ENCODE measurements around the gene TBC1D14.
A peak's percentile ranks its signal among the peaks of the same experiment; 100 is the strongest.

TBC1D14 gene

DNA sequence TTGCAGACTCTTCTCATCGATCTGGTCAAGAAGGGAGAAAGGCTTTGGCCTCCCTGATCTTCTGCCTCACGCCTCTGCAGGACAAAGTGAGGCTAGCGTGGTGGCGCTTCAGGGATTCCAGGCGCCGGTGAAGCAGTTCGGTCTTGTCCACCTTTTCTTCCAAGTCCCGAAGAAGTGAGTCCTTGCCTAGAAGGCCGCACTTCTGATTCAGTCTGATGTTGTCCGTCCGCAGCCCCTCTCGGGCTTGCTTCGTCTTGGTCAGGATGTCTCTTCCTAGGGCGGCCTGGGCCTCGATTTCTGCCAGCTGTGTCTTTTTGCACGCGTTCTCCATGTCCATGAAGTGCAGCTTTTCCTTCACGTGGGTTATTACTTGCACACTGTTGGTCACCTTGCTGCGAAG is 131.6 kb downstream of the TBC1D14 start:
- TF ChIP-seq, protein P1, sequence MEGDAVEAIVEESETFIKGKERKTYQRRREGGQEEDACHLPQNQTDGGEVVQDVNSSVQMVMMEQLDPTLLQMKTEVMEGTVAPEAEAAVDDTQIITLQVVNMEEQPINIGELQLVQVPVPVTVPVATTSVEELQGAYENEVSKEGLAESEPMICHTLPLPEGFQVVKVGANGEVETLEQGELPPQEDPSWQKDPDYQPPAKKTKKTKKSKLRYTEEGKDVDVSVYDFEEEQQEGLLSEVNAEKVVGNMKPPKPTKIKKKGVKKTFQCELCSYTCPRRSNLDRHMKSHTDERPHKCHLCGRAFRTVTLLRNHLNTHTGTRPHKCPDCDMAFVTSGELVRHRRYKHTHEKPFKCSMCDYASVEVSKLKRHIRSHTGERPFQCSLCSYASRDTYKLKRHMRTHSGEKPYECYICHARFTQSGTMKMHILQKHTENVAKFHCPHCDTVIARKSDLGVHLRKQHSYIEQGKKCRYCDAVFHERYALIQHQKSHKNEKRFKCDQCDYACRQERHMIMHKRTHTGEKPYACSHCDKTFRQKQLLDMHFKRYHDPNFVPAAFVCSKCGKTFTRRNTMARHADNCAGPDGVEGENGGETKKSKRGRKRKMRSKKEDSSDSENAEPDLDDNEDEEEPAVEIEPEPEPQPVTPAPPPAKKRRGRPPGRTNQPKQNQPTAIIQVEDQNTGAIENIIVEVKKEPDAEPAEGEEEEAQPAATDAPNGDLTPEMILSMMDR (conservative IDR thresholded peaks at IDR 0.05) = no peak
- H3K27ac ChIP-seq = peak overlapping the region; percentile 46; the same call in 1 of the 2 replicates

DNA sequence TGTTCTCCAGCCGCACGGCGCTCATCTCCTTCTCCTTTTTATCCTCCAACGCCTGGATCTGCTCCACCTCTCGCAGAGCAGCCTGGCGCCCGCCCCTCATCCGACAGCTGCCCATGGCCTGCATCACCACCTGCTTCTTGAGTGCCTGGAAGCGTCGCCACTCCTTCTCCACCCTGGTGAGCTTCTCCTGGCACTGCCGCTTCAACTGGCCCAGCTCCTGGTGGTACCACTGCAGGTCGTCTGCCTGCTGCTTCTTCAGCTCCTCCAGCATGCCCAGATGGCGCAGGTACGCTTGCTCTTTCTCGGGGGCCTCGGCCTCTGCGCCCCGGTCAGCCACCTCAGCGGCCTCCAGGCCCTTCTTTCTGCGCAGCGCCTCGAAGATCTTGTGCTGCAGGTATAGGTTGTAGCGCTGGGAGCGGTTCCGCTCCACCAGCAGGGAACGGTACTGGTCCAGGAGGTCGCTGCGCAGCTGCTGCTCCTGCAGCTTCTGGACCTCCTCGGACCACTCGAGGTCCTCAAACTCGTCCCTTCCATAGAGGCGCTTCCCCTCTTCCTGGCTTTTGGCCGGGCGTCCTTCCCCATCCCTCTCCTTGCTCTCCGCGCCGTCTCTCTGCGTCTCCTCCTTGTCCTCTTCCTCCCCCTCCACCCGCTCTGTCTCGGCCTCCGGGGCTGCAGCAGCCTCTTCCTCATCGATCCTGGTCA is 132.3 kb downstream of the TBC1D14 start:
- TF ChIP-seq, protein P1 (conservative IDR thresholded peaks at IDR 0.05) = no peak
- peak overlapping the region; percentile 46 for H3K27ac ChIP-seq

- H3K27ac ChIP-seq = peak overlapping the region; percentile 88
- TF ChIP-seq, protein P1 (conservative IDR thresholded peaks at IDR 0.05) = peak; percentile 88
These were observed 133.1 kb downstream of the TBC1D14 start for GRCh38 chr4:7042503-7043283.

DNA sequence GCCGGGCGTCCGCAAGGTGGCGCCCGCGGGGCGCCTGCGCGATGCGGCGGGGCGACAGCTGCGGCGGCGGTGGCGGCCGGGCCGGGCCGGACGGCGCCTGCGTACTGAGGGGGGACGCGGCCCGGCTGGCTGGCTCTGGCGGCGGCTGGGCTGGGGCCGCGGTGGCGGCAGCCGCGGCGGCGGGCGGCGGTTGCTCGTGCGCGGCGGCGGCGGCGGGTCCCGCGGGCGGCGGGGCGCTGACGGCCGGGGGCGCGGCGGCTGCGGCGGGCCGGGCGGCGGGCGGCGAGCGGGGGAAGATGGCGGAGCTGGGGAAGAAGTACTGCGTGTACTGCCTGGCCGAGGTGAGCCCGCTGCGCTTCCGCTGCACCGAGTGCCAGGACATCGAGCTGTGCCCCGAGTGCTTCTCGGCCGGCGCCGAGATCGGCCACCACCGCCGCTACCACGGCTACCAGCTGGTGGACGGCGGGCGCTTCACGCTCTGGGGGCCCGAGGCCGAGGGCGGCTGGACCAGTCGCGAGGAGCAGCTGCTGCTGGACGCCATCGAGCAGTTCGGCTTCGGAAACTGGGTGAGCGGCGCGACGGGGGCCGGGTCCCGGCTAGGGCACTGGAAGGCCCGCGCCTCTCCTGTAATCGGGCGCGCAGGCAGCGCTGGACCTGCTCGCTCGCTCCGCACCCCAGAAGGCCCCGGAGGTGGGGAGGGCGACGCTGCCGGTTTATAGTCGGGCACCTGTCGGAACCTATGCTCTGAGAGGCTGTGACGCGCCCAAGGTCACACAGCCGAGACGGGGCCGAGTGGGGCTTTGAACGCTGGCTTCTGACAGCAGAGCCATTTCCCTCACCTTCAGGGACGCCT is 133.9 kb downstream of the TBC1D14 start, which contains the start of gene TADA2B:
TSS of gene TADA2B (plus strand) at position 89 of the 853 bp plus-strand sequence. CDS start at position 297, 208 bp downstream.
- peak within 1 kb of the TSS; percentile 88 for H3K27ac ChIP-seq
- TF ChIP-seq, protein P1 (conservative IDR thresholded peaks at IDR 0.05) = no peak

DNA sequence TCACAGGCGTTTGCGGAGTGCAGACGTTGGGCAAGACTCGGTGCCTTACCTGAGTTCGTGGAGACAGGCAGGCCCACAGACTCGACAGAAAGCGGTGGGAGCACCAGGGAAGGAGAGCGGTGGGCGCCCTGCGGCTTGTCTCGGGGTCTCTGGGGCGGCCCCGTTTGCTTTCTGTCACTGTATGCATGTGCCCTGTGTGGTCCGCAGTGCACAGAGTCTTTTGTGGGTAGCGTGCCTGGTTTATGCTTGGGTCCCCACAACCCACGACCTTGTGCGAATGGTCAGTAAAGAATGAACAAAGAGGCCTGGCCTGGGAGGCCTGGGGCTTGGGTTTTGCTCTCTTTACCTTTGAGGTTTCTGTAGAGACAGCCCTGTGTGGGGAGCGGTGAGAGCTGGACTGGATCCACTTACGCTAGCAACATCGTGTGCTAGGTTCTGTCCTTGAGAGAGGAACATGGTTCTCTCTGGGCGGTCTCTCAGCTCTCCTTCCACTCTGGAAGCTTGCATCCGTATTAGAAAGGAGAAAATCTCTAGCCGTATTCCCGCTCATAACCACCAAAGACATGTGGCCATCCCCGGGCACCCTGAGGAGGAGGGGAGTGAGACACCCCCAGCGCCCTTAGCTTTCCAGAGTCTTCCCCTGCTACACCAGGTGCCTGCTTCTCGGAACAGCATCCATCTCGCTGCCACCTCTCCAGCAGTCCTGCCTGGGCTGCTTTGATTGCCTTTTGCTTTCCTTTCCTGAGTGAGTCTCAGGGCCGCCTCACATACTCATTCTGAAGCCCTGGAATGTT is 134.7 kb downstream of the TBC1D14 start:
- TF ChIP-seq, protein P1 (conservative IDR thresholded peaks at IDR 0.05) = no peak
- H3K27ac ChIP-seq = peak overlapping the region; percentile 88

GRCh38 chr4:7045553-7045952 is 135.9 kb downstream of the TBC1D14 start:
- TF ChIP-seq, protein P1 (conservative IDR thresholded peaks at IDR 0.05) = no peak
- peak overlapping the region; percentile 88; the same call in 1 of the 2 replicates for H3K27ac ChIP-seq

Measured in VCaP (cell line).